ENCODE data around the gene PLXDC1. TPM values are rescaled to one million over a fixed set of nuclear protein-coding genes. Genes with fewer than 3 reads are reported as not detected.

PLXDC1 gene
- total RNA-seq, 4 donors from 2014 or later: 1.6 to 26.2 (median 4.3) TPM

GRCh38 chr17:39177256-39177655 lies 25.8 kb upstream of the PLXDC1 start:
- Histone ChIP-seq H3K4me1 (peaks cover 0 to 19% (median 9%) of the 10 kb centered on the region in 4 donors), H3K27me3 (no peaks in the 10 kb centered on the region), H3K4me3 (no peak overlapping the region), H3K27ac (no peak overlapping the region), H3K9me3 (no peaks in the 10 kb centered on the region), H3K36me3 (no peaks in the 10 kb centered on the region)
- WGBS, 2 donors (ENCODE audit: low coverage in 1 of 2): 91% methylated on average over 12 of the region's 12 CpGs; no CpG with 5 or more reads in 1 of the 2 donors
- in situ Hi-C loops (cut with MboI; ENCODE audit: low pct_ligation_motif_present in 1 of 4, low pct_unique_long_range_greater_than_20kb in 1 of 4, low sequenced_read_pairs in 3 of 4) (loop anchor here in 1 of 4 donors (10.0 kb wide), 1 partner anchor 58 kb away; no protein-coding TSS in a partner anchor), intact Hi-C loops (cut with DNase I; ENCODE audit: low total_unique reads) (no loop called here)
- TF ChIP-seq POLR2AphosphoS5 (IDR thresholded peaks at IDR 0.05): no peak
- no peak for DNase-seq

- no peaks in the 10 kb centered on the region for H3K27me3 ChIP-seq
- no peak overlapping the region for H3K4me3 ChIP-seq
- no peaks in the 10 kb centered on the region for H3K9me3 ChIP-seq
- DNase-seq: no peak
- TF ChIP-seq POLR2A (IDR thresholded peaks at IDR 0.05): no peak
- TF ChIP-seq CTCF (IDR thresholded peaks at IDR 0.05): no peak
- no peak for TF ChIP-seq EP300 (IDR thresholded peaks at IDR 0.05; ENCODE audit: low read depth)
- no peak for TF ChIP-seq POLR2AphosphoS5 (IDR thresholded peaks at IDR 0.05)
- WGBS, 2 donors (ENCODE audit: low coverage in 1 of 2): 74% methylated on average over 10 of the region's 10 CpGs; no CpG with 5 or more reads in 1 of the 2 donors
- in situ Hi-C loops (cut with MboI; ENCODE audit: low pct_ligation_motif_present in 1 of 4, low pct_unique_long_range_greater_than_20kb in 1 of 4, low sequenced_read_pairs in 3 of 4) (loop anchor here in 1 of 4 donors (10.0 kb wide), 1 partner anchor 59 kb away; no protein-coding TSS in a partner anchor), intact Hi-C loops (cut with DNase I; ENCODE audit: low total_unique reads) (no loop called here)
- no peak overlapping the region for H3K27ac ChIP-seq
- H3K4me1 ChIP-seq: peaks cover 0 to 19% (median 9%) of the 10 kb centered on the region in 4 donors
- no peaks in the 10 kb centered on the region for H3K36me3 ChIP-seq
Observed at GRCh38 chr17:39175695-39176093, 24.3 kb upstream of the PLXDC1 start.

- TF ChIP-seq CTCF (IDR thresholded peaks at IDR 0.05): peak; percentile 80 to 92 (median 85)
- TF ChIP-seq POLR2A (IDR thresholded peaks at IDR 0.05): no peak
- TF ChIP-seq POLR2AphosphoS5 (IDR thresholded peaks at IDR 0.05): no peak
- TF ChIP-seq EP300 (IDR thresholded peaks at IDR 0.05; ENCODE audit: low read depth): no peak
- intact Hi-C loops (cut with DNase I; ENCODE audit: low total_unique reads) (no loop called here), in situ Hi-C loops (cut with MboI; ENCODE audit: low pct_ligation_motif_present in 1 of 4, low pct_unique_long_range_greater_than_20kb in 1 of 4, low sequenced_read_pairs in 3 of 4) (loop anchor here in 2 of 4 donors (10.0 to 25.0 kb wide), 3 partner anchors 60 to 313 kb away; partner anchors contain the start of genes LASP1 (in 1 of the 2) and RPL23 (in 1 of the 2))
- Histone ChIP-seq H3K9me3 (no peaks in the 10 kb centered on the region), H3K36me3 (no peaks in the 10 kb centered on the region), H3K4me1 (peaks cover 0 to 19% (median 9%) of the 10 kb centered on the region in 4 donors), H3K27me3 (no peaks in the 10 kb centered on the region), H3K27ac (no peak overlapping the region), H3K4me3 (no peak overlapping the region)
- WGBS, 2 donors (ENCODE audit: low coverage in 1 of 2): 58% methylated on average over 30 of the region's 35 CpGs; no CpG with 5 or more reads in 1 of the 2 donors
- peak; percentile 78 for DNase-seq
Observed at GRCh38 chr17:39174920-39175694, 23.7 kb upstream of the PLXDC1 start.

- H3K4me1 ChIP-seq: peaks cover 0 to 17% (median 6%) of the 10 kb centered on the region in 4 donors
- H3K4me3 ChIP-seq: no peak overlapping the region
- H3K36me3 ChIP-seq: no peaks in the 10 kb centered on the region
- H3K27ac ChIP-seq: no peak overlapping the region
- WGBS, 2 donors (ENCODE audit: low coverage in 1 of 2): 55 to 73% methylated on average over 2 to 10 of the region's 10 CpGs
- no peaks in the 10 kb centered on the region for H3K9me3 ChIP-seq
- in situ Hi-C loops (cut with MboI; ENCODE audit: low pct_ligation_motif_present in 1 of 4, low pct_unique_long_range_greater_than_20kb in 1 of 4, low sequenced_read_pairs in 3 of 4): loop anchor here in 2 of 4 donors (10.0 to 25.0 kb wide), 3 partner anchors 61 to 311 kb away; partner anchors contain the start of genes LASP1 (in 1 of the 2) and RPL23 (in 1 of the 2)
- no peaks in the 10 kb centered on the region for H3K27me3 ChIP-seq
- TF ChIP-seq POLR2A (IDR thresholded peaks at IDR 0.05): no peak
- TF ChIP-seq EP300 (IDR thresholded peaks at IDR 0.05; ENCODE audit: low read depth): no peak
- no peak for TF ChIP-seq POLR2AphosphoS5 (IDR thresholded peaks at IDR 0.05)
- TF ChIP-seq CTCF (IDR thresholded peaks at IDR 0.05): no peak
- no peak for DNase-seq
- intact Hi-C loops (cut with DNase I; ENCODE audit: low total_unique reads): no loop called here
Observed at GRCh38 chr17:39173526-39174274, 22.3 kb upstream of the PLXDC1 start.
